Hepatocyte (in vitro differentiated cells): Measurements from ENCODE around the gene KCNQ1. TPM values are rescaled to one million over a fixed set of nuclear protein-coding genes. Genes with fewer than 3 reads are reported as not detected.

Experiments
- DNase-seq: peaks from one replicate; pipeline ENCODE4 v3.0.0-alpha.2; 2016; ENCODE audit warnings: low spot score
- H2AFZ ChIP-seq: fragments of 200-600 bp; sonication (generic); 2 replicates; pipeline ENCODE4 v1.6.0; 2016; ENCODE audit warnings: antibody characterized with exemption, mild to moderate bottlenecking
- H3K27ac ChIP-seq: fragments of 200-600 bp; sonication (generic); 2 replicates; pipeline ENCODE4 v1.5.1; 2016; ENCODE audit warnings: mild to moderate bottlenecking
- H3K27me3 ChIP-seq: fragments of 200-600 bp; sonication (generic); 2 replicates; pipeline ENCODE4 v1.6.1; 2016
- H3K36me3 ChIP-seq: fragments of 200-600 bp; sonication (generic); replicated peaks from 2 replicates; pipeline ENCODE4 v1.5.1; 2016; ENCODE audit warnings: low read depth; ENCODE audit not compliant: insufficient read depth
- H3K4me1 ChIP-seq: fragments of 200-600 bp; sonication (generic); 2 replicates; pipeline ENCODE4 v1.5.1; 2016; ENCODE audit warnings: mild to moderate bottlenecking, moderate library complexity; ENCODE audit not compliant: insufficient read depth
- H3K4me2 ChIP-seq: fragments of 200-600 bp; sonication (generic); 2 replicates; pipeline ENCODE4 v1.6.0; 2016
- H3K4me3 ChIP-seq: fragments of 200-600 bp; sonication (generic); 2 replicates; pipeline ENCODE4 v1.5.1; 2016; ENCODE audit warnings: mild to moderate bottlenecking
- H3K79me2 ChIP-seq: fragments of 200-600 bp; sonication (generic); 2 replicates; pipeline ENCODE4 v1.6.0; 2017; ENCODE audit warnings: mild to moderate bottlenecking
- H3K9me2 ChIP-seq: fragments of 200-600 bp; sonication (generic); replicated peaks from 2 replicates; pipeline ENCODE4 v1.6.0; 2017; ENCODE audit warnings: mild to moderate bottlenecking; ENCODE audit not compliant: insufficient read depth
- H3K9me3 ChIP-seq: fragments of 200-600 bp; sonication (generic); 2 replicates; pipeline ENCODE4 v1.5.1; 2016; ENCODE audit warnings: low read depth, mild to moderate bottlenecking
- H4K20me1 ChIP-seq: fragments of 200-600 bp; sonication (generic); 2 replicates; pipeline ENCODE4 v1.6.0; 2016; ENCODE audit warnings: mild to moderate bottlenecking; ENCODE audit not compliant: insufficient read depth, poor library complexity, severe bottlenecking
- EZH2 ChIP-seq: fragments of 200-600 bp; sonication (generic); IDR thresholded peaks from 2 replicates; pipeline ENCODE4 v1.6.1; 2016; ENCODE audit warnings: antibody characterized with exemption, mild to moderate bottlenecking, borderline replicate concordance
- EZH2phosphoT487 ChIP-seq: fragments of 200-600 bp; sonication (generic); IDR thresholded peaks from one replicate; pipeline ENCODE4 v1.6.1; 2018; ENCODE audit warnings: antibody characterized with exemption, mild to moderate bottlenecking, low read depth, moderate library complexity; ENCODE audit not compliant: unreplicated experiment, severe bottlenecking
- WGBS: methylation state at CpG from one replicate; pipeline ENCODE4 v1.1.6; 2016; ENCODE audit warnings: low lambda C conversion rate; ENCODE audit errors: missing lambda C conversion rate; 5-methylcytosine and 5-hydroxymethylcytosine counted together
- polyA plus RNA-seq: library from polyadenylated mRNA; unstranded; fragments of >200 nt; fragmentation: Nextera tagmentation; extraction: Ambion mirVana; gene quantifications from 2 replicates; pipeline ENCODE4 v1.2.1, GENCODE V29; 2016
- total RNA-seq: library from RNA; depleted of rRNA; stranded (reverse); fragments of >200 nt; gene quantifications from 2 replicates; pipeline ENCODE4 v1.2.3, GENCODE V29; 2014
- TF ChIP-seq, protein P1 (sequence below): fragments of 200-600 bp; sonication (generic); IDR thresholded peaks from 2 replicates; pipeline ENCODE4 v1.5.1; 2016; ENCODE audit warnings: antibody characterized with exemption, mild to moderate bottlenecking; ENCODE audit not compliant: poor library complexity

Gene KCNQ1
- total and polyA plus RNA-seq, 2 experiments from 2014 or later, result 1.8 to 6.4 TPM

DNA sequence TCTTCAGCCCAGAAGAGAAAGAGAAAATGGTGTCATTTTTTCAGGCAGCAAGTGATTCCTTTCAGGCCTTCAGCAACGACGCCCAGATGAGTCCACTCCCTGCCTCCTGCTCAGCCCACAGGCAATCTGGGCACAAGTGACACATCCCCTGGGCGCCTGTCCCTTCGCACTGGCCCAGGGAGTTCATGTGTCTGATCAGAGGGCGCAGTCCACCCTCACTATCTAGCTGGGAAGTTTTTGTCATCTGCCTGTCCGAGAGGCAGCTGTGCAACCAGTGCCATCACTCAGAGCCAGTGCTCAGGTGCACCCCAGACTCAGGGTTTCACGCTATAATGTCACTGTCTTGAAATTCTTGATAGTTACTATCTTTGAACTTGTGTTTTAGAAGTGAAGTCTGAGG lies 256.4 kb downstream of the KCNQ1 start:
- H2AFZ ChIP-seq, result no peak overlapping the region
- no peak for DNase-seq
- H3K4me1 ChIP-seq, result peaks cover 25% of the 10 kb centered on the region
- no peaks in the 10 kb centered on the region for H3K27me3 ChIP-seq
- WGBS, result 83% methylated on average over 7 of the region's 7 CpGs
- TF ChIP-seq EZH2phosphoT487 (no peak), EZH2 (no peak)
- TF ChIP-seq, protein P1, sequence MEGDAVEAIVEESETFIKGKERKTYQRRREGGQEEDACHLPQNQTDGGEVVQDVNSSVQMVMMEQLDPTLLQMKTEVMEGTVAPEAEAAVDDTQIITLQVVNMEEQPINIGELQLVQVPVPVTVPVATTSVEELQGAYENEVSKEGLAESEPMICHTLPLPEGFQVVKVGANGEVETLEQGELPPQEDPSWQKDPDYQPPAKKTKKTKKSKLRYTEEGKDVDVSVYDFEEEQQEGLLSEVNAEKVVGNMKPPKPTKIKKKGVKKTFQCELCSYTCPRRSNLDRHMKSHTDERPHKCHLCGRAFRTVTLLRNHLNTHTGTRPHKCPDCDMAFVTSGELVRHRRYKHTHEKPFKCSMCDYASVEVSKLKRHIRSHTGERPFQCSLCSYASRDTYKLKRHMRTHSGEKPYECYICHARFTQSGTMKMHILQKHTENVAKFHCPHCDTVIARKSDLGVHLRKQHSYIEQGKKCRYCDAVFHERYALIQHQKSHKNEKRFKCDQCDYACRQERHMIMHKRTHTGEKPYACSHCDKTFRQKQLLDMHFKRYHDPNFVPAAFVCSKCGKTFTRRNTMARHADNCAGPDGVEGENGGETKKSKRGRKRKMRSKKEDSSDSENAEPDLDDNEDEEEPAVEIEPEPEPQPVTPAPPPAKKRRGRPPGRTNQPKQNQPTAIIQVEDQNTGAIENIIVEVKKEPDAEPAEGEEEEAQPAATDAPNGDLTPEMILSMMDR, result no peak
- peaks cover 33% of the 10 kb centered on the region for H4K20me1 ChIP-seq
- no peak overlapping the region for H3K4me3 ChIP-seq
- H3K79me2 ChIP-seq, result peaks cover 35% of the 10 kb centered on the region
- H3K9me3 ChIP-seq, result no peaks in the 10 kb centered on the region
- H3K4me2 ChIP-seq, result peak overlapping the region; percentile 93
- peak overlapping the region; percentile 97 for H3K27ac ChIP-seq
- H3K9me2 ChIP-seq, result no peaks in the 10 kb centered on the region
- H3K36me3 ChIP-seq, result no peaks in the 10 kb centered on the region

DNA sequence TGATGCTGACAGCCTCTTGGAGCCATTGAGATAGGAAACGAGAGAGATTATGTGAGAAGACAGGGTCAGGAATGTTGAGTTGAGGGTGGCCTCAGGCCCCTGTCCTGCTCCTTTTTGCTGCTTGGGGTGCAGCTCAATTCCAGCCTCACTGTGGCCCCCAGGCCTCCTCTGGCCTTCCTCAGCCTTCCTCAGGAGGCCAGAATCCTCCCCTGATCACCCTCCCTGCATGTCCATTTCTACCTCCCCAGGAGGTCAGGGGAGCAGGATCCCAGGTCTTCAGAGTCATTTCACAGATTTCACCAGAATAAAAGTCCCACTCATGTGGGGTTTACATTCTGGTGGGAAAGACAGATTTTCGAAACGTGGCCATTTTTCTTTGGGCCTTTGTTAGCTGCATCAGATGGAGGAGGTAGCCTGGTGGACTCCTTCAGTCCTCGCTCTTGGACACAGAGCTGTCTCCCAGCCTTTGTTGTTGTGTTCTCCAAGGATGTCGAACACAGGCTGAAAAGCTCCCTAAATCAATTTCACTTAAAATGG lies 257.2 kb downstream of the KCNQ1 start:
- no peaks in the 10 kb centered on the region for H3K27me3 ChIP-seq
- peak overlapping the region; percentile 97 for H3K27ac ChIP-seq
- H3K36me3 ChIP-seq, result no peaks in the 10 kb centered on the region
- no peaks in the 10 kb centered on the region for H3K9me2 ChIP-seq
- H3K4me3 ChIP-seq, result no peak overlapping the region
- no peaks in the 10 kb centered on the region for H3K9me3 ChIP-seq
- peaks cover 24% of the 10 kb centered on the region for H3K4me1 ChIP-seq
- H3K4me2 ChIP-seq, result no peak overlapping the region
- WGBS, result 93% methylated on average over 5 of the region's 5 CpGs
- peaks cover 25% of the 10 kb centered on the region for H4K20me1 ChIP-seq
- no peak for TF ChIP-seq EZH2phosphoT487
- TF ChIP-seq EZH2, result no peak
- TF ChIP-seq, protein P1, result no peak
- H3K79me2 ChIP-seq, result peaks cover 27% of the 10 kb centered on the region
- no peak overlapping the region for H2AFZ ChIP-seq
- DNase-seq, result no peak

DNA sequence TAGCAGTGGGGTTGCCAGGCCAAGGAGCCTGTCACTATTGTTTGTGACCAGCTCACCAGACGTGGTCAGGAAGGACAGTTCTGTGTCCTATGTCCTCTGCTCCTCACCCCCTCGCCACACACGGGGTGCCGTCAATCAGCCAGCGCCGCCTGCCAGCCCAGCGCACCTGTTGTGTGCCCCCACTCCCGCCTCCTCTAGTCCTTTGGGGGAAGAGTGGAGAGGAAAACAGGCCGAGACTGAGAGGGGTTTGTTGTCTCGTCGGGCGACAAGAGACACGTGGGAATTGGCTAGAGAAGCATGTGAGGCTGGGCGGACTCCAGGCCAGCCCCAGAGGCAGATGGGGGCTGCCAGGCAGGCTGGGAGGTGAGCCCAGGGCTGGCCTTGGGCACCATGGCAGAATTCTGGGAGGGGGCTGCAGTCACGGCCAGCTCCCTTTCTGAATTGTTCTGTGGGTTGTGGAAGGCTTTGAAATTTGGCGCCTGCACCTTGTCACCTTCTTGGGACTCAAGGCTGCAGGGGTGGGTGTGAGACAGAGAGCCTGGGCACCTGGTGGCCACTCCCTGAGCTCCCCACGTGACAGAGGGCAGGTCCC lies 258.1 kb downstream of the KCNQ1 start:
- no peaks in the 10 kb centered on the region for H3K9me2 ChIP-seq
- H4K20me1 ChIP-seq, result peaks cover 16% of the 10 kb centered on the region
- H3K27me3 ChIP-seq, result no peaks in the 10 kb centered on the region
- TF ChIP-seq, protein P1, result no peak
- TF ChIP-seq EZH2 (no peak), EZH2phosphoT487 (no peak)
- H2AFZ ChIP-seq, result no peak overlapping the region
- 87% methylated on average over 15 of the region's 17 CpGs for WGBS
- no peaks in the 10 kb centered on the region for H3K9me3 ChIP-seq
- H3K79me2 ChIP-seq, result peaks cover 18% of the 10 kb centered on the region
- peak overlapping the region; percentile 77 for H3K27ac ChIP-seq
- no peak overlapping the region for H3K4me2 ChIP-seq
- no peaks in the 10 kb centered on the region for H3K36me3 ChIP-seq
- H3K4me3 ChIP-seq, result no peak overlapping the region
- DNase-seq, result no peak
- peaks cover 31% of the 10 kb centered on the region for H3K4me1 ChIP-seq
